Right ventricle myocardium superior (tissue), 1 donor: ENCODE measurements around the gene ANK2. TPM values are rescaled to one million over a fixed set of nuclear protein-coding genes. Genes with fewer than 3 reads are reported as not detected.

Experiments
- ATAC-seq: fragments of 200-7000 bp; cut with Tn5 transposase; one replicate; pipeline ENCODE4 v1.9.1; 2020; ENCODE audit warnings: mild to moderate bottlenecking; ENCODE audit not compliant: poor library complexity
- DNase-seq: peaks from one replicate; pipeline ENCODE4 v3.0.0-alpha.2; 2020
- intact Hi-C: fragments of 100-400 bp; cut with DNase I; formaldehyde crosslinking; loops from one replicate; pipeline ENCODE4 v1.11.2; 2022
- total RNA-seq: library from RNA; stranded (reverse); fragmentation: NEBNext Ultra II Directional; extraction: Animal tissue kit (Norgen Biotek cat#: 25700); gene quantifications from one replicate; pipeline ENCODE4 v1.2.1, GENCODE V29; 2021
- donor health status: DM: no; HTN: yes; CAD: no; lungs with severe emphysema.

The ANK2 gene
- total RNA-seq, 1 donor from 2014 or later, result 289 TPM

DNA sequence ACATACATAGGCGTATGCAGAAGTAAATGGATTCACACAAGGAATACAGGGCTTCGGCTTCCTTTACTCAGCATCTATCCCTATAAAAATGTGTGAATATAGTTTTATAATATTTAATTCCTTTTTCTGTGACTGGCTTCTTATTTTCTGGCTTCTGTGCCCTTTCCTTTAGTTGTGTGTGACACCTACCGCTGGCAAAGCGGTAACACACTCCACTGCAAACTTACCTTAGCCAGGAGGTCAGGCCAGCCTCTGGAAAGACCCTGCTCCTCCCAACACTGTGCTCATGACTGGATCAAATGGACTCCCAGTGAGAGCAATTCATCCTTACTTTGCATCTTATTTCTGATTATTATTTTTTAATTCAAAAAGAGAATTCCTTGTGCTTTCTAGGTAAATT, 244.2 kb downstream of the ANK2 start:
- intact Hi-C loops, result no loop called here
- DNase-seq (no peak), ATAC-seq (no peak)

DNA sequence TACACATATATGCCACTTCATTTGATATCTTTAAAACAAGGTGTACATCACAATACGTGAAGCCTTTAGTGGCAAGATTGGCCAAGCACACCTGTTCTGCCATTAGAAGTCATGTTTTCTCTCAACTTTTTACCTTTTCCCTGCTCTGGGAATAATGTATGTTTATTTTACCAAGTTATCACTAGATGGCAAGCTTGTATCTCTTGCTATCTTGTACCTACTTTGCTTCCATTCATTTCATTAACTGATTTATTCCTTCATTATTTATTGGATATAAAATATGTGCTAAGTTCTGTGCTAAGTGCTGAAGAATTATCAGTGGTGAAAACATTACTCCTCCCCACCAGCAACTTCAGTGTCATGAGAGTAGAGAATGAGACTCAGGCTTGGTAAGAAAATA, 245.5 kb downstream of the ANK2 start:
- intact Hi-C loops, result no loop called here
- ATAC-seq, result no peak
- no peak for DNase-seq

DNA sequence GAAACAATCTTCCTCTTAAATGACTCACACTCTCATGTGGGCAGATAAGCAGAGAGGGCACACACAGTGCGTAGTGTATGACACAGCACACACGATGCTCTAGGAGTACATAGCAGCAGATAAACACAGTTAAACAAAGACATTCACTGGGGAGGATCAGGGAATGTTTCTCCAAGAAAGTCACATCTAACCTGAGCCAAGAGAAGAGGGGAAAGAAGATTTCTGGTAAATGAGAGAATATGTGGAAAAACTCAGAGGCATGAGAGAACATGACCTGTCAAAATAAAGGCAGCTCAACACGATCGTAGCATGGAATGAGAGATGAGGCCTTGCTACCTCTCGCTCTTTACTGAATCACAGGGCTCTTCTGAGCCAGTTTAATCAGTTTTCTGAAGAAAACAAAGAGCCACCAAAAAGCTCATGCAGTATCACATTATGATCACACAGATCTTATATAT, 251.0 kb downstream of the ANK2 start:
- DNase-seq (no peak), ATAC-seq (peak; percentile 95)
- intact Hi-C loops, result no loop called here

DNA sequence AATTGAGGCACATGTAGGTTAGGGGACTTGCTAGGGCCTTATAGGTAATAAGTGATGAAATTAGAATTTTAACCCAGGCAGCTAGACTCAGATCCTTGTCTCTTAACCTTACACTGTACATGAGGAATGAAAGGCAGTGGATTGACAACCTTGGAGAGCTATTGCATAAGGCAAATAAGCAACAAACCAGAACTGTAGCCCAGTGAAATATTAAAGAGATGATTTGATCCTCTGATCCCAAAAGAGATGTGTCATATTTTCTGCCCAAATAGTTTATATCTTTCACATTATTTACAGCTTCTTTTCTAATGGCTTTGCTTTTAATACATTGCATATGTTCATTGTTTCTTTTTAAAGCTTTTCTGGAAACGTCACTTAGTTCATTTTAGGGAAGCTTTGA, 252.6 kb downstream of the ANK2 start:
- DNase-seq, result no peak
- intact Hi-C loops, result no loop called here
- ATAC-seq, result no peak

DNA sequence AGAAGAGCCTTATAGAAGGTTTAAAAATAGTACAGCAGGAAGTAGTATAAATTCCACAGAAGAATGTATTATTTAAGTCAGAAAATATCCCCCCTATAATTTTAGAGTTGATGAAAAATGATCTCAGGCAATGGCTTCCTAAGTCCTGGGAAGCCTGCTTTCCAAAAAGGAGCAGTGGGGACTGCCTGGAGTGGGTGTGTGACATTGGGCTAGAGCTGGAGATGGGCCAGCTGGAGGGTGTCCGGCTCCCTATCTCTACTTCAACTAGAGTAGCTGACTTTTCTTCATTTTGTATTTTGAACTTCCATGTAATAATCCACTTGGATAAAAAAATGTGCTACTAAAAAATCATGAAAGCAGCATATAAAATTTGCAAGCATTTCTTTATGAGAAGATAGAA, 253.9 kb downstream of the ANK2 start:
- ATAC-seq, result peak; percentile 59
- DNase-seq, result peak; percentile 71
- intact Hi-C loops, result no loop called here

DNA sequence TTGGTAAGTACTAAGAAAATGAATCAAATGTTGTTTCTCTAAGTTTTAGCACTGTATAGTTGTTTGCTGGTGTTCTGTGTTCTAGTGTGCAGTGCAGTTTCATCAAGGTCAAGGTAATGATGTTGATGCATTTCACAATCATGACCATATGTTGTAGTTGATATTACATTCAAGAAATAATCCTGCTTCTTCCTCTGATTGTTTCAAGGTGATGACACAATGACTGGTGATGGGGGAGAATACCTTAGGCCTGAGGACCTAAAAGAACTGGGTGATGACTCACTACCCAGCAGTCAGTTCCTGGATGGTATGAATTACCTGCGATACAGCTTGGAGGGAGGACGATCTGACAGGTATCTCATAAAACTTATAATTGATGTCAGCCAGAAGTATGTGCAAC, 261.6 kb downstream of the ANK2 start:
- intact Hi-C loops, result no loop called here
- DNase-seq (no peak), ATAC-seq (no peak)

DNA sequence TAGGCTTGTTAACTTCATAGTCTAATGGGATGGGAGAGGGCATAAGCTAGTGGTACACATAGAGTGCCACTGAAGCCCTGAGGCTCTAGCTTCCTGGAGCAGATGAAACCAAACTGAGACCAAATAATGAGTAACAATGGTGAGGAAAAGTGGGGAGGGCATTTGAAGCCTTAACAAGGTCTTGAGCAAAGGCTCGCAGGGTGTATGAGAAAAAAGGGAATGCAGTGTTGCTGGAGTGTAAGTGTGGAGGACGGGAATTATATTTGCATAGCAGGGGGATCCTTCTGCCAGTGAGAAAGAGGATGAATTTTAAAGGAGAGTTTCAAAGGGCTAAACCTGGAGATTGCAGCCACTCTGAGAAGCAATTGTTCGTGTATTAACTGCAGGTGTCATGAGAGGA, 263.1 kb downstream of the ANK2 start:
- intact Hi-C loops, result no loop called here
- ATAC-seq (no peak), DNase-seq (no peak)

DNA sequence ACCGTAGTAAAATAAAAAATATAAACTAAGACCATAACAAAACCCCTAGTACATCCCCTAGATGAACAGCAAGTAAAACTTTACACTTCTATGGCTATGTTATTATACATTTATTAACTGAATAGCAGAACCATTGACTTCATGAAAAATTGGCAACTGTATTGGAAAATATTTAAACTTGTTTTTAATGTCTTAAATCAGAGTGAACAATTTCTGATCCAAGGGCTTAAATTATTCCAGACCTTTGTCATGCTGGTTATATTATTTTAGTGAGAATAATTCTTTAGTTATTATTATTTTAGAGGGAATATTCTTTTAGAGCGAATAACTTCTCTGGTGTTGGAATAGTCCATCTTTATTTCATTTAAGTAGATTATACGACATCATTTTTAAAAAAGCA, 265.0 kb downstream of the ANK2 start:
- no peak for ATAC-seq
- DNase-seq, result no peak
- intact Hi-C loops, result no loop called here

DNA sequence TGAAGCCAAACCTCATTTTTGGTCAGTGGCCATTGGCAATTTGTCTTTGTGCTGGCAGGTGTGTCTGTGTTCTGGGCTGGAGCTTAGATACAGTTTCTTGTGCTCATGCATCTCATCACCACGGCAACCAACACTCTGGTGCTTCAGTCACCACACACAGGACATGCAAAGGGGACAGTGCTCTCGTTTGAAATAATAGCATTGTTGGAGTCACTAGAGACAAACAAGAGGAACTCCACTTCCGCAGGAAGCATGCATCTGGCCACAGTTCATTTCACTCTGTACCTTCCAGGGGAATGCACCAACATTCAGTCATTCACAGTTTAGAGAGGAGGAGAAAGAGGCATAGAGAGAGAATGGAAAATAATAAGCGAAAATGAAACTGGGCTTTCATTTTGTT, 267.4 kb downstream of the ANK2 start:
- ATAC-seq, result no peak
- DNase-seq, result no peak

DNA sequence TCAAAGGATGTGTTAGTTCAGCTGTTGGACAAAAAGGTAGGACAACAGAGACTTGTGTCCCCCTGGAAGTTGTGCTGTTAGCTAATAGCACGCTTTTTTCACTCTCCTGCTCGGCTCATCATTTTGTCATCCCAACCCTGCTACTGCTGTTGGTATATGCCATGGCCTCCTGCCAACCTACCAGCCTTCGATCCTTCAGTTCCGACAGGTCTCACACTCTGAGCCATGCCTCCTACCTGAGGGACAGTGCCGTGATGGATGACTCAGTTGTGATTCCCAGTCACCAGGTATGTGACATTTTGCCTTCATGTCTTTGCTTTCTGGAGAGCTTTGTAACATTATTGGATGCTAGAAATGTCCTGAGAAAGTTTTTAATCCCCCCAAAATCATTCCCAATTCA, 268.1 kb downstream of the ANK2 start:
- ATAC-seq, result no peak
- DNase-seq, result no peak
- intact Hi-C loops, result no loop called here

More for the DNA sequence above, 267.4 kb downstream of the ANK2 start:
- intact Hi-C loops, result no loop called here

DNA sequence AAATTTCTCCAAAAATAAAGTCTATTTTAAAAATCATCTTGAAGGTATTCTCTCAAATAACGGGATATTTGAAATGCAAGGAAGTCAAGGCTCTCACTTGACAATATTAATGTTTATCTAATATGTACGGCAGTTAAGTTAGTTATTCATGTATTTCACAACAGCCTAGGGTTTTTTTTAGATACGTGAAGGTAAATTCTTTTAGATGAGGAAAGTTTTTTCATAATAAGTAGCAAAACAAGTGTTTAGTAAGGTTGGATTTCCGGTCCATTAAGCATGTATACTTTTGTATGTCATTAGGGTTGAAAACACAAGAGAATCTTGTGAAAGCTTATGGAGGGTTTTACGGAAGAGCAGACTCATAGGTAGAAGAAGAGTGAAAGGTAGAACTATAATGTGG, 273.3 kb downstream of the ANK2 start:
- ATAC-seq (no peak), DNase-seq (no peak)
- intact Hi-C loops, result no loop called here

DNA sequence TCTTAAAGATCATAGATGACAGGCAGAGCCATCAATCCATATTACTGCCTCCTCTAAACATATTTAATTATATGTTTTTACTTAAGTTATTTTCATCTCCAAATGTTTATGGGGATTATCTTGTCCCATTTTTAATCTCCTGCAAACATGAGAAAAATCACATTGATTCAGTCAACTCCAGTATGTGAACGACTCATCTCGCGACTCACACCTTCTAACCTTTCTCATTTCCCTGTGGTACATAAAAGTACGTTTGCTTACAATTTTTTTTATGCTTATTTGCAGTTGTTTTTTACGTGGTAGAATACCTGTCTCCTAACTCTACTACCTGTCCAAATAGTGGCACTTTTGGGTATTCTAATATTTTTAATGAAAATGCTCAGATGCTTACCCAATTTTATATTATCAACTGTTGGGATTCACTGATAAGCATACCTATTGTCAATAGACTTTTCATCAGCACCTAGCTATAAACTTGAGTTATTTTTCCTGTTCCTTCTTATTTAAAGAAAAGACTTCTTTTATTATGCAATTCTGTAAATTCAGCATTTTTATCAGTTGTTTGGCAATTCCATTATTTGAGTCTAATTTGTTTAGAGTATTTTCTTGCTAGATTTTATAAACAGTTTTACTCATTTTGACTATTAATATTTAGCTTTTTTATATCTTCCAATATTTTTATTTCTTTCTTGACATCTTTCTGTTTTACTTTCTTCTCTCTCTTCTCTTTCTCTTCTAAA, 276.6 kb downstream of the ANK2 start:
- ATAC-seq (no peak), DNase-seq (no peak)
- intact Hi-C loops, result no loop called here

DNA sequence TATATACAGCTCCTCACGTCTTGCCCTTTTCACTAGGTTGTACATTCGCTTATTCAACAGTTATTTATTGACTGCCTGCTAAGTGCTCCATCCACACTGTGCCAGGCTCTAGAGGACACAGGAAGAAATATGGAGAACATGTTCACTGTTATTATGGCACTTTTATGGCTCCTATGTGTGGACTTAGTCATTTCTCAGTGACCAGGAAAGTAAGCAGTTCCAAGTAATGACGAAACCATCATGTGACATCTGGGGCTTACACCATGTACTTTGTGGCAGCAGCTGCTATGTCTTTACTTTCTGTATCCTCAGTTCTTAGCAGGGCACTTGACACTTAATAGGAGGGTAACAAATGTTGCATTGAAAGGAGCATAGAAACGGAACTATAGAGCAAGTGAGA, 278.0 kb downstream of the ANK2 start:
- no peak for DNase-seq
- no peak for ATAC-seq
- intact Hi-C loops, result no loop called here

DNA sequence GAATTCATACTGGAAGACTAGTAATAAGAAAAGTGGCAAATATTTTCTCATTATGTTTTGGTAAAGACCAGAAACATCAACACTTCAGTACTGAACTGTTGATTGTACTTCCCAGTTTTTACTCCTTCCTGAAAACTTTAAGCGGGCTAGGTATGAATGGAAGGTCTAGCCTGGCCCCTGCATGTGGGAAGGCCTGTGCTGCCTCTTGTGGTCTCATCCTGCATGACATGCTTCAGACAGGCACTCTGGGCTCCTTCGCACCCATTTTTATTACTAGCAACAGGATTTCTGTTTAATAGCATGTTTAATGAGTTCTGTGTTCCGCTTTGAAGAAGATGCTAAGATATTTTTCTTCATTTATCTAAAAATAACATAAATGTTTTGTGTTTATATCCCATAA, 279.1 kb downstream of the ANK2 start:
- DNase-seq, result no peak
- intact Hi-C loops, result no loop called here
- ATAC-seq, result peak; percentile 51

DNA sequence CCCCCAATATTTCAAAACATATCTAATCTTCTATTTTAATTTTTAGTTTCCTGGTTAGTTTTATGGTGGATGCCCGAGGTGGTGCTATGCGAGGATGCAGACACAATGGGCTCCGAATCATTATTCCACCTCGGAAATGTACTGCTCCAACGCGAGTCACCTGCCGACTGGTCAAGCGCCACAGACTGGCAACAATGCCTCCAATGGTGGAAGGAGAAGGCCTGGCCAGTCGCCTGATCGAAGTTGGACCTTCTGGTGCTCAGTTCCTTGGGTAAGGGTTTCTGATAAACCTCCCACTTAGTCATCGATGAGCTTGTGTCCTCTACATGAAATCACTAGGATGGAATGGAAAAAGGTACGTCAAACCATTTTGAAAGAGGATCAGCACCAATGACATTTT, 280.7 kb downstream of the ANK2 start:
- no peak for DNase-seq
- intact Hi-C loops, result no loop called here
- no peak for ATAC-seq

DNA sequence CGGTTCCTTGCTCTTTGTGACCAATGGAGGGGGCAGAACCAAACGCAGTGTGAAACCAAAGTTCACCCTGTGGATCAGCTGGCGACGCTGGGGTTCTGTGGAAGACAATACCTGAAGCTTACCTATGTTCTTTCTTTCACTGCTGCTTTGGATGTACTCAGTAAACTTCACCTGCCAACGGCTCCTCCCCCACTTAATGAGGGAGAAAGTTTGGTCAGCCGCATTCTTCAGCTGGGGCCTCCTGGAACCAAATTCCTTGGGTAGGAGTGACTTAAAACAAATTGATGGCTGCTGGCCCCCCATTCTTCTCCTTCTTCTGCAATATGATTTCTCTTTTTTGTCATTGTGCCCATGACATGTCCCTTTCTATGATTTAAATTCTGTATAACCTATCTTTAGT, 282.4 kb downstream of the ANK2 start:
- DNase-seq, result no peak
- intact Hi-C loops, result no loop called here
- ATAC-seq, result no peak

DNA sequence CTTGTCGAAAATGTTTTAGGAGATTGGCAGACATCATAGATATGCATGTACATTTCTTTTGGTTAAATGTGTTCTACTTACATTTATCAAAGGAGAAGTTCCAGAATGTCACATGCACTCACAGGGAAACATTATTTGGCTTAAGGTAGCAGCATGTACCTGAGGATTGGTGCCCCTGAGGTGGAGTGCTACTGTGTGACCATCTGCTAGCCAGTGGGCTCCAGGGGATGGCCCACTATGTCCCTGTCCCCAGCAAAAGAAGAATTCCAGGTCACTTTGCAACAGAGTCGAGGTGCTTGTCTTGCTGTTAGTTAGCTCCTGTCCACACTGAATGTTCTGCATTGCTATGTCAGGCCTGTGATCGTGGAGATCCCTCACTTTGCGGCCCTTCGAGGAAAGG, 283.2 kb downstream of the ANK2 start:
- DNase-seq, result no peak
- no peak for ATAC-seq
- intact Hi-C loops, result no loop called here

DNA sequence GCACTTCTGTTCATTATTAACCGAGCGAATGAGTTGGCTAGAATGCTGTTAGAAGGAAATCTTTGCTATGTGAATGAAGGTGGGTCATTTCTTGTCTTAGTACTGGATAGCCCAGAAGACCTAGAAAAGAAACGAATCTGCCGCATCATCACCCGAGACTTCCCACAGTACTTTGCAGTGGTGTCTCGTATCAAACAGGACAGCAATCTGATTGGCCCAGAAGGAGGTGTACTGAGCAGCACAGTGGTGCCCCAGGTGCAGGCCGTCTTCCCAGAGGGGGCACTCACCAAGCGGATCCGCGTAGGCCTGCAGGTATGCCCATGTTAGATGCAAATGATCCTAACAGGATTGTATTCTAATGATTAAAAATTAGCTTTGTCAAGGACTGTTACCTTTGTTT, 286.3 kb downstream of the ANK2 start:
- DNase-seq, result no peak
- intact Hi-C loops, result no loop called here
- ATAC-seq, result no peak

DNA sequence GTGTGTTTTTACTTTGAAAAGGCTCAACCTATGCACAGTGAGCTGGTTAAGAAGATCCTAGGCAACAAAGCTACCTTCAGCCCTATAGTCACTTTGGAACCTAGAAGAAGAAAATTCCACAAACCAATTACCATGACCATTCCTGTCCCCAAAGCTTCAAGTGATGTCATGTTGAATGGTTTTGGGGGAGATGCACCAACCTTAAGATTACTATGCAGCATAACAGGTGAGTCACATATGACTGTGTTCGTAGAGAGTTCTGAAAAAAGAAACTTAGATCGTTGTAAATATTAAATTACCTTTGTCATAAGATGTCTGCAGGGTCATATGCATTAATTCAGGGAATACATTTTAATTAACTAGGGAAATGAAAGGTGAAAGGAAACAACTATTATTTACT, 287.1 kb downstream of the ANK2 start:
- DNase-seq, result no peak
- intact Hi-C loops, result no loop called here
- no peak for ATAC-seq

DNA sequence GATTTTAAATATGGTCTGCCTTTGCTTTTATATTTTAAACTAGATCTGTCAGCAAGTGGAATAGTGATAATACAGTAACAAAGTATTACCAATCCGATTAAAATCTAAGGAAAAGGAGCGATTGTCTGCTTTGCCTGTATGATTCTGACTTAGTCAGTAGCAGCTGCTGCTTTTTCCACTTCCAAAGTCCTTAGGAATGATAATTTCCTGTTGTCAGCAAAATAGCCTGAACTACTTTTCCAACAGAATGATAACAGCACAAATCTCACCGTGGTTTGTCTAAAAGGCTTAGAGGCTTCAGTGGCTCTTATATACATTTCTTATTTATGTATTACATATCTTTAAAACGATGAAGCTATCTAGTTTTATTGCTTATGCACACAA, 290.0 kb downstream of the ANK2 start:
- DNase-seq, result no peak
- intact Hi-C loops, result no loop called here
- ATAC-seq, result no peak

DNA sequence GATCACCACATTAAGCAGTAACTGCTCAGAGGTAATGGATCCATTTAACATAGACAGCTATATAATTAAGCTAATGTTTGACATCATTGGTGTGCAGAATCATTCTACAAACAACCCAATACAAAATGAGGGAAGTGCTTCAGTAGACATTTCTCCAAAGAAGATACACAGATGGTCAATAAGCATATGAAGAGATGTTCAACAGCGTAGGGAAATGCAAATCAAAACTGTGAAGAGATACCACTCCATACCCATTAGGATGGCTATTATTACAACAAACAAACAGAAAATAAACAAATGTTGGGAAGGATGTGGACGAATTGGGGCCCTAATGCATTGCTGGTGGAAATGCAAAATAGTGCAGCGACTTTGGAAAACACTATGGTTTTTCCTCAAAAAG, 294.6 kb downstream of the ANK2 start:
- intact Hi-C loops, result no loop called here
- no peak for ATAC-seq

More for the DNA sequence above, 294.6 kb downstream of the ANK2 start:
- no peak for DNase-seq
